ENCODE measurements around the gene RAB25. TPM values are rescaled to one million over a fixed set of nuclear protein-coding genes. Genes with fewer than 3 reads are reported as not detected.

Gene RAB25
- total RNA-seq, 4 donors from 2014 or later: 5.0 to 5.5 TPM; not detected in 2

DNA sequence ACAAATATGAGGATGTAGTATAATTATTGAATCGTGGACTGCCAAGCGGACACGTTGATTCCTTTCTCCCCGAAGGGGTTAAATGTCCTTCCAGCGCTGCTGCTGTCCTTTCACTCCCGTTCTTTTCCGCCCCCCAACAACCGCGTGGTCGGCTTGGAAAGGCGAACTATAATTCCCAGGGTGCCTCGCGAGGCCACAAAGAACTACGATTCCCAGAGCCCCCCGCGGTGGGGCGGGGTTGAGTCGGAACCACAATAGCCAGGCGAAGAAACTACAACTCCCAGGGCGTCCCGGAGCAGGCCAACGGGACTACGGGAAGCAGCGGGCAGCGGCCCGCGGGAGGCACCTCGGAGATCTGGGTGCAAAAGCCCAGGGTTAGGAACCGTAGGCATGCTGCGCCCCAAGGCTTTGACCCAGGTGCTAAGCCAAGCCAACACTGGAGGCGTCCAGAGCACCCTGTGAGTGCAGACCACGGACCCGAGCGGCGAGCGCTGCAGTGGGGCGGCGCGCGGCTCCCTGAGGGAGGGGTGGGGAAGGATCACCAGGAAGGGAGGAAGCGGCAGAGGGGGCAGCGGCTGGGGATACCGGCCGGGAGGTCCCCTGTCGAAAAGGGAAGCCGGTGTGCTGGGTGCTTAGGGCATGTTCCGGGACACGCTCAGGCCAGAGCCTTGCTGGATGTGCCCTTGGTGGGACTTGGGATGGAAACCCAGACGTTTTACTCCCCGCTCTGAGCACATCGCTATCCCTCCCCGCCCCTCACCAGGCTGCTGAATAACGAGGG lies 6.3 kb upstream of the RAB25 start, which contains the start of gene LAMTOR2:
Gene LAMTOR2, plus strand, starts transcription at position 283 of the 781 bp plus-strand sequence. Its CDS starts 108 bp downstream, at position 391.
- Histone ChIP-seq H3K9me3 (no peaks in the 10 kb centered on the region), H3K4me3 (peak within 1 kb of the TSS; percentile 54 to 93), H3K27ac (peak within 1 kb of the TSS; percentile 93), H3K27me3 (no peaks in the 10 kb centered on the region), H3K36me3 (no peaks in the 10 kb centered on the region), H3K4me1 (no peaks in the 10 kb centered on the region)
- DNase-seq: peak; percentile 97 to 98
- TF ChIP-seq POLR2A (IDR thresholded peaks at IDR 0.05): peak; percentile 63 to 66
- TF ChIP-seq, protein P1, sequence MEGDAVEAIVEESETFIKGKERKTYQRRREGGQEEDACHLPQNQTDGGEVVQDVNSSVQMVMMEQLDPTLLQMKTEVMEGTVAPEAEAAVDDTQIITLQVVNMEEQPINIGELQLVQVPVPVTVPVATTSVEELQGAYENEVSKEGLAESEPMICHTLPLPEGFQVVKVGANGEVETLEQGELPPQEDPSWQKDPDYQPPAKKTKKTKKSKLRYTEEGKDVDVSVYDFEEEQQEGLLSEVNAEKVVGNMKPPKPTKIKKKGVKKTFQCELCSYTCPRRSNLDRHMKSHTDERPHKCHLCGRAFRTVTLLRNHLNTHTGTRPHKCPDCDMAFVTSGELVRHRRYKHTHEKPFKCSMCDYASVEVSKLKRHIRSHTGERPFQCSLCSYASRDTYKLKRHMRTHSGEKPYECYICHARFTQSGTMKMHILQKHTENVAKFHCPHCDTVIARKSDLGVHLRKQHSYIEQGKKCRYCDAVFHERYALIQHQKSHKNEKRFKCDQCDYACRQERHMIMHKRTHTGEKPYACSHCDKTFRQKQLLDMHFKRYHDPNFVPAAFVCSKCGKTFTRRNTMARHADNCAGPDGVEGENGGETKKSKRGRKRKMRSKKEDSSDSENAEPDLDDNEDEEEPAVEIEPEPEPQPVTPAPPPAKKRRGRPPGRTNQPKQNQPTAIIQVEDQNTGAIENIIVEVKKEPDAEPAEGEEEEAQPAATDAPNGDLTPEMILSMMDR (IDR thresholded peaks at IDR 0.05): peak in 1 of 4 experiments; percentile 15
- intact Hi-C loops (cut with DNase I; ENCODE audit: low total_unique reads): no loop called here

DNA sequence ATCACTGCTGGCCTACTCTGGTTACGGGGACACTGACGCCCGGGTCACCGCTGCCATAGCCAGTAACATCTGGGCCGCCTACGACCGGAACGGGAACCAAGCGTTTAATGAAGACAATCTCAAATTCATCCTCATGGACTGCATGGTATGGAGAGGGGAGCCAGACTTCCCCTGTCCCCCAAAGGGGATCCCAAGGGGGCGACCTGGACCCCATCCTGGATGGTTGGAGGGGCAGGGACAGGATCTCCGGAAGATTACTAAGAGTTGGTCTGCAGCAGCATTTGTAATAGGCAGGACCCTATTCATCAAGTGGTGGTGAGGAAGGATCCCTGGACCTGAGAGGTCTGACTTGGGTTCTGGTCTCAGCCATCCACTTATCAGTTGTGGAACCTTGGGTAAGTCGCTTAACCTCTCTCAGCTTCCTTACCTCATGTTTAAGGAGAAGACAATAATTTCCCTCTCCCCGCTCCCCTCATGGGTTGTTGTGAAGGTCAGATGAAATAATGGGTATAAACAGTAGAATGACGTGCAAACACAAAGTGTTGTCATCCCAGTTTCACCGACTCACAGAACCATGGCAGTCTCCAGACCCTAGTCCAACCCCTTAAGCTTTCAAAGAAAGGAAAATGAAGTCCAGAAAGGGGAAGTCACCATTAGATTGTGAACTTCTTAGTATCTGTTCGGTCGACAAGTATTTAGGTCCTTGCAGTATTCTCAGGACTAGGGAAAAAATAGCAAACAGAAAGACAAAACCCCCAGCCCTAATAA lies 5.5 kb upstream of the RAB25 start:
- H3K36me3 ChIP-seq: no peaks in the 10 kb centered on the region
- no peaks in the 10 kb centered on the region for H3K9me3 ChIP-seq
- no peaks in the 10 kb centered on the region for H3K27me3 ChIP-seq
- peak overlapping the region; percentile 54 to 93 for H3K4me3 ChIP-seq
- H3K27ac ChIP-seq: peak overlapping the region; percentile 93
- intact Hi-C loops (cut with DNase I; ENCODE audit: low total_unique reads): no loop called here
- TF ChIP-seq, protein P1 (IDR thresholded peaks at IDR 0.05): no peak
- no peak for TF ChIP-seq POLR2A (IDR thresholded peaks at IDR 0.05)
- no peaks in the 10 kb centered on the region for H3K4me1 ChIP-seq
- no peak for DNase-seq

DNA sequence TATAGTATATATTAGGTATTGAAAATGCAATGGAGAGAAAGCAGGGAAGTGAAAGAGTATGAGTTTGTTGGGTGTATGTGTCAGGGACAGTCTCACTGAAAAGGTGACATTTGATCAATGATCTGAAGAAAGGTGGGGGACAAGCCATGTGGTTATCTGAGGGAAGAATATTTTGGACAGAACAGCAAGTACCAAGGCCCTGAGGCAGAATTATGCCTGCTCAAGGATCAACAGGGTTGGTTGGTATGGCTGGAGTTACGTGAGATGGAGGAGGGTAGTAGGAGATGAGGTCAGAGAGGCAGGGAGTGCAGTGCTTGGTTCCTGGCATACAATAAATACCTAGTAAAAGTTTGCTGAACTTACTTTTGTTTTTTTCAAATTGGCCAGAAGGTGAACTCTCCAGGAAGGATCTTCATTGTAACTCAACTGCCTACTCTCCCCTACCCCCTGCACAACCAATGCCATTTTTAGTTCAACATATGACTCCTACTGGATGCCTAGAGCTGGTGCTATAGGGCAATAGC lies 4.6 kb upstream of the RAB25 start:
- TF ChIP-seq, protein P1 (IDR thresholded peaks at IDR 0.05): no peak
- TF ChIP-seq POLR2A (IDR thresholded peaks at IDR 0.05): no peak
- DNase-seq: no peak
- Histone ChIP-seq H3K9me3 (no peaks in the 10 kb centered on the region), H3K36me3 (no peaks in the 10 kb centered on the region), H3K4me3 (no peak overlapping the region), H3K27ac (no peak overlapping the region), H3K4me1 (no peaks in the 10 kb centered on the region), H3K27me3 (no peaks in the 10 kb centered on the region)
- intact Hi-C loops (cut with DNase I; ENCODE audit: low total_unique reads): no loop called here

DNA sequence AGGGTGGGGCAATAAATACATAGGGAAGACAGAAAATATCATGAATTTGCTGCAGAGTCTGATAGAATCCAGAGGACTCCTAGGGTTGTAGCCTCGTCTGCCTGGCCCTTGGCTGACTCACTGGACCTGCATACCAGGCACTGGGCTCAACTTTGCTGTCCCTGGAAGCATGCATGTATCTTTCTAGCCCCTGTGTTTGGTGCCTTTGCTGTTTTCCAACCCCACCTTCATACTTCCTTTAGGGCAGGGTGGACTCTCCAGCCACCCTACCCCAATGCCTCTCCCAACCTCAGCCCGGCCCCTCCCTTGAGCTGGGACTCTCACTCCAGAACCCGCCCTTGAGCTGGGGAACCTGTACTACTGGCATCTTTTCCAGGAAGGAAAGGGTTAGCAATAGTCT lies 1.2 kb downstream of the RAB25 start:
- DNase-seq: no peak
- Histone ChIP-seq H3K27ac (no peak overlapping the region), H3K36me3 (no peaks in the 10 kb centered on the region), H3K4me3 (no peak overlapping the region), H3K9me3 (no peaks in the 10 kb centered on the region), H3K27me3 (no peaks in the 10 kb centered on the region), H3K4me1 (no peaks in the 10 kb centered on the region)
- intact Hi-C loops (cut with DNase I; ENCODE audit: low total_unique reads): no loop called here
- TF ChIP-seq POLR2A (IDR thresholded peaks at IDR 0.05): no peak
- TF ChIP-seq, protein P1 (IDR thresholded peaks at IDR 0.05): no peak

DNA sequence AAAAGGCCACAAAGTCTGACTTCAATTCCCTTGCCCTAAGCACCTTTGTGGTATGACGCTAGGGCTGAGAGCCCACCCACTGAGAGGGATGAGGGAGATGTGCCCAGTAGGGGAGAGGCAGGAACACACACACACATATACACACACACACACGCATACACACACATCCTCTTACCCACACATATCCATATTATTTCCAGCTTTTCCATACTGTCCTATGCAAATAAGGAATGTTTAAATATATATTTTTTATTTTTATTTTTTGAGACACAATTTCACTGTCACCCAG lies 3.0 kb downstream of the RAB25 start:
- Histone ChIP-seq H3K9me3 (no peaks in the 10 kb centered on the region), H3K27me3 (no peaks in the 10 kb centered on the region), H3K36me3 (no peaks in the 10 kb centered on the region), H3K4me1 (no peaks in the 10 kb centered on the region), H3K27ac (no peak overlapping the region), H3K4me3 (no peak overlapping the region)
- intact Hi-C loops (cut with DNase I; ENCODE audit: low total_unique reads): no loop called here
- TF ChIP-seq POLR2A (IDR thresholded peaks at IDR 0.05): no peak
- TF ChIP-seq, protein P1 (IDR thresholded peaks at IDR 0.05): no peak
- no peak for DNase-seq

All from uterus (tissue), 4 donors.